ENCODE data around the gene SPIN1.

SPIN1 gene

DNA sequence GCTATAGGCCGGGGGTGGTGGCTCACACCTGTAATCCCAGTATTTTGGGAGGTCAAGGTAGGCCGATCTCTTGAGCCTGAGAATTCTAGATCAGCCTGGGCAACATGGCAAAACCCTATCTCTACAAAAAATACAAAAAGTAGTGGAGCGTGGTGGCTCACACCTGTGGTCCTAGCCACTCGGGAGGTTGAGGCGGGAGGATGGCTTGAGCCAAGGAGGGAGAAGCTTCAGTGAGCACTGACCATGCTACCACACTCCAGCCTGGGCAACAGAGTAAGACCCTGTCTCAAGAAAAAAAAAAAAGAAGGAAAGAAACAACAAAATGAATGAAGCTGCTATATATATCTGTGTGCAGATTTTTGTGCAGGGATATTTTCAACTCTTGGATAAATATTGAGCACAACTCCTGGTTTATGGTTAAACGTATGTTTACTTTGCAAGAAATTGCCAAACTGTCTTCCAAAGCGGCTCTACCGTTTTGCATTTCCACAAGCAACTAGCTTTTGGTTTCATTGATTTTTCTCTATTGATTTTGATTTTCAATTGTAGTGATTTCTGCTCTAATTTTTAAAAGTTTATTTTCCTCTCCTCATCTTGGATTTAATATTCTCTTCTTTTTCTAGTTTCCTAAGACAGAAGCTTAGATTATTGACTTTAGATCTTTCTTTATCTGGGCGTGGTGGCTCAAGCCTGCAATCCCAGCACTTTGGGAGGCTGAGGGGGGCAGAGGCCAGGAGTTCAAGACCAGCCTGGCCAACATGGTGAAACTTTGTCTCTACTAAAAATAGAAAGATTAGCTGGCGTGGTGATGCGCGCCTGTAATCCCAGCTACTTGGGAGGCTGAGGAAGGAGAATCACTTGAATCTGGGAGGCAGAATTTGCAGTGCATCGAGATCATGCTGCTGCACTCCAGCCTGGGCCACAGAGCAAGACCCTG, 49.2 kb downstream of the SPIN1 start:
- DNase-seq: no peak

DNA sequence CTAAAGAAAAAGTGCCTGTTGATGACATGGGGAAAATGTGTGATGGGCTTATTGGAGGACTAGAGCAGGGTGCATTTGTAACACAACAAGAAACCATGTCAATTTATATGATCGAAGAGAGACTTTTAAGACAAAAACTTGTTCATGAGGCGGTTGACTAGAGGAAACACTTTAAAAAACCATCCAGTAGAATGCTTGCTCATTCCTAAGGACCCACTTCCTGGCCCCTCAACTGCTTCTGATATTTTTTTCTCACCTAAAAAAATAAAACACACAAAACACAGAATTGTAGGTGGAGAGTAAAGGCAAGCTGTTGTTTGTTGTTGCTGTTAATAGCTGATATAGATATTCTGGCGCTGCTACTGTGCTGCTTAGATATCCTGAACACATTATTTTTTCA, 50.6 kb downstream of the SPIN1 start:
- DNase-seq: no peak

DNA sequence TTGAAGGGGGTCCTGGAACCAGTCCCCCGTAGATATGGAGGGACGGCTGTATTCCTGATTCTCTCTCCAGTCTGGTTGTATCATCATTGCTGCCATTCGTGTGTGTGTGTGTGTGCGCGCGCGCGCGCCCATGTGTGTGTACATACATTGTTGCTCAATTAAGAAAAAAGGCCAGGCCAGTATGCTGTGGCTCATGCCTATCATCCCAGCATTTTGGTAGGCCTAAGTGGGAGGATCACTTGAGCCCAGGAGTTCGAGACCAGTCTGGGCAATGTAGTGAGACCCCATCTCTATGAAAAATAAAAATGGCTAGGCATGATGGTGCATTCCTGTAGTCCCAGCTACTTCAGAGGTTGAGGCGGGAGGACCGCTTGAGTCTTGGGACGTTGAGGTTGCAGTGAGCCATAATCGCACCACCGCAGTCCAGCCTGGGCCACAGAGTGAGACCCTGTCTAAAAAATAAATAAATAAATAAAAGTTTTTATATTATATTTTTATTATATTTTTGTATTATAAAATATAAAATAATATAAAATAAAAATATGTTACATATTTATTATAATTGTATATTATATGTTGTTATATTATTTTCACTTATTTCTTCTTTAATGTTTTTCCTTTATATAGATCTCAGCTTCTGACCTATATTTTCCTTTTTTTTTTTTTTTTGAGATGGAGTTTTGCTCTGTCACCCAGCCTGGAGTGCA, 53.2 kb downstream of the SPIN1 start:
- DNase-seq: no peak

DNA sequence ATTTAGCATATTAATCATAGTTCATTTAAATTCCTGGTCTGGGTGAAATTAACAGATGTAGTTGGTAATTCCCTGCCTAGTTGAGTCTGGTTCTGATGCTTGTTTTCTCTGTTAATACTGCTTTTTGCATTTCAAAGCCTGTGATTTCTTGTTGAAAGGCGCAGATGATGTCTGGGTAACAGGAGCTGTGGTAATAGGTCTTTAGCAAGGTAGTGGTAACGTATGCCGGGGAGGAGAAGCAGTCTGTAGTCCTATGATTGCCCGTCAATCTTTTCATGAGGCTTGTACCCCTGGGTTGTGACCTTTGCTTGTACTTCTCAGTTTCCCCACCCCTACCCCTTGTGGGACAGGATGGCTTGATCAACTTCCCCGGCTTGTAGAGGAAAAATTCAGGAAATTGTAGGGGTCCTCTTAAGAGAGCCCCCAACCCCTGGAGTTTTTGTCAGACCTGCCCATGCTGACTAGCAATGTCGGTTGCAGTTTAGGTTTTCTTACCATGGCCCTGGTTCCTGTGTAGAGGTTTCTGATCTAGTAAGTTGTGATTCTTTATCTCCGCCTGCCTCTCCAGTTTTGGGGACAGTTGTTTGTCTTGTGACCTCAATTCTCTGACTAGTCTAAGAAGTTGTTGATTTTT, 55.4 kb downstream of the SPIN1 start:
- no peak for DNase-seq

DNA sequence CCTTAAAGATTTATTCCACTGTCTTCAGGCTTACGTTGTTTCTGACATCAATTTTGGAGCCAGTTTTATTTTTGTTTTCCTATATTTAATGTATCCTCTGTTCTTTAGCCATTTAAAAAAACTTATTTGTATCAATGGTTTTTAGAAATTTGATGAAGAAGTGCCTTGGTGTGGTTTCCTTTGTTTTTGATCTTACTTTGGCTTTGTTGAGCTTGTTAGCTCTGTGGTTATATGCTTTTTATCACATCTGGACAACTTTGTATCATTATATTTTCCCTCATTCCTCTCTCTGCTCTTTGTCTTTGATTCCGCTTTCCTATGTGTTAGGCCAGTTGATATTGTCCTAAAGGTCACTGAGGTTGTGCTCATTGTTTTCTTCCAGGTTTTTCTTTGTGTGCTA, 58.5 kb downstream of the SPIN1 start:
- no peak for DNase-seq

DNA sequence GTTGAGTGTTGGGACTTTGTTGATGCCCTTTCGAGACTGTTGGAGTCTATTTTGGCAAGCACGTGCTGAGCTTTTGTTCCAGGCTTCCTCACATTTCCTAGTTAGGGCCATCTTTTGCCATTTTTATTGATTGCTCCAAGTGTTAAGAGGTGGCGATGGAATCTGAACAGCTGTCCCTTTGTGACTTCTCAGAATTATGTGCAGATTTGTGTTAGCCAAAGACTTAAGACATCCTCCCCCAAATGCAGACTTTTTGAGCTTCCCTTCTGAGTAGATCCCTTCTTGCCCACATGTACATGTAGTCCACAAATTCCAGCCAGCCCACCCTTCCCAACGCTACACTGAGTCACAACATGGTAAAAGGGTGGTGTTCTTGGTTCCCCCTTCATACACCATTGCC, 59.2 kb downstream of the SPIN1 start:
- no peak for DNase-seq

DNA sequence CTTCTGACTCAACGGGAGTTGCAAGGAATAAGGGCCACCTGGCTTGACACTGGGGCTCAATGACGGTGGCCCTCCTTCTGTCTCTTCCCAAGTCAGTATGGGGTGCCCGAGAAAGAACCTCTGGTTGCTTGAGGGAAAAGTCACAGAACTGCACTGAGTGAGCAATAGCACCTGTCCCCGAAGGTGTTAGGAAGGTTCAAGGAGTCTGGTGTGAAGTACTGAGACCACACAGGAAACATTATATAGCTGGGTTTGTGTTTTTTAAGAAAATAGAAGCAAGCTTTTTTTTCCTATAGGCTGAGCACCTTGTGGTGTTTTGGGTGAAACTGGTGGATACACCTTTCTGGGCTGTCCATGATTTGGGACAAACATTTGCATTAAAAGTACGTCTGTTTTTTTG, 62.9 kb downstream of the SPIN1 start:
- no peak for DNase-seq

DNA sequence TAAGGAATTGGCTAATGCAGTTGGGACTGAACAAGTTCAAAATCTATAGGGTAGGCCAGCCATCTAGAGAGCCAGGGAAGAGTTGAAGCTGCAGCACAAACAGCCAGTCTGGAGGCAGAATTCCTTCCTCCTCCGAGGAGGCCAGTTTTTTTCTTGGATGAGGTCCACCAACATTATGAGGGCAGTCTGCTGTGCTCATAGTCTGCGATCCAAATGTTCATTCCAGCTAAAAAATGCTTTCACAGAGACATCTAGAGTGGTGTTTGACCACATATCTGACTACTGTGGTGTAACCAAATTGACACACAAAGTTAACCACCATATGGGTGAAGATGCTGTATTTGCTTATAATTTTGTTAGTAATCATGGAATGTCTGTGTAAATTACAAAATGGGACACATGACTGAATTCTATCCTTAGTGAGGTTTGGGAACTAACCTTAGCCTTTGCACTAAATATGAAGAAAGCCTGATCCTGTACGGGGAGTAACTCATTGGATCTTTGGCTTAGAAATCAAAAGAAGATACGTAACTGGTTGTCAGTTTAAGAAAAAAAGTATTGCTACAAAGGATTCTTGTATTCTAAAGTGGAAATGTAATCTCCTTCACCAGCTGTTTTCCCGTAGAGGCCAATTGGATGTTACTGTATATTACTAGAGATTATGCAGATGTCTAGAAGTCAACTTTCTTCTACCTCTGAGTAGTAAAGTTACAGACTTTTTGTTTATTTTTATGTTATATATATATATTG, 70.6 kb downstream of the SPIN1 start:
- no peak for DNase-seq

DNA sequence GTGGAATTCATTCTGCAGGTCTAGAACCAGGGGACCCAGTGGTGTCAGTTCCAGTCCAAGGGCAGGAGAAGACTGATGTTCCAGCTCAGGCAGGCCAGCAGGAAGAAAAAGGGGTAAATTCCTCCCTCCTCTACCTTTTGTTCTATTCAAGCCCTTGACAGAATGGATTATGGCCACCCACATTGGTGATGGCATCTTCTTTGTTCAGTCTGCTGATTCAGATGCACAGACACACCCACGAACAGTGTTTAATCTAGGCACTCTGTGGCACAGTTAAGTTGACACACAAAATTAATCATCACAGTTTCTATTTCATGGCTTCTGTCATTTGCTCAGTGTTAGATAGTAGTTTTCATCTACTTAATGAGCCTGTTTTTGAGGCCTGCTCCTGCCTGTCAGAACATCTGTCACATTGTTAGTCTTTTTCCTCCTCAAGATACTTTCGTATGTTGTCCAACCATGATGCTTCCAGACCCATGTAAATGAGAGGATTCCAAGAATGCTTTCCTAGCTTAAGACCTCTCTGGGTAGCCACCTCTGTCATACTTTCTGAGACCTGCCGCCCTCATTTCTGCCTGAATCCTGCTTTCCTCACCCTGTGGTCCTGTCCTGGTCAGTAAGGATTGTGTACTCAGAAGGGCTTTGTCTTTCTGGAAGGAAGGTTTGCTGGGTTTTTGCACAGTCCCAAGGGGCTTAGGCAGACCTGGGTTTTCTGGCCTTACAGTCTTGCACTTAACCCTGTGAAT, 72.5 kb downstream of the SPIN1 start:
- no peak for DNase-seq

DNA sequence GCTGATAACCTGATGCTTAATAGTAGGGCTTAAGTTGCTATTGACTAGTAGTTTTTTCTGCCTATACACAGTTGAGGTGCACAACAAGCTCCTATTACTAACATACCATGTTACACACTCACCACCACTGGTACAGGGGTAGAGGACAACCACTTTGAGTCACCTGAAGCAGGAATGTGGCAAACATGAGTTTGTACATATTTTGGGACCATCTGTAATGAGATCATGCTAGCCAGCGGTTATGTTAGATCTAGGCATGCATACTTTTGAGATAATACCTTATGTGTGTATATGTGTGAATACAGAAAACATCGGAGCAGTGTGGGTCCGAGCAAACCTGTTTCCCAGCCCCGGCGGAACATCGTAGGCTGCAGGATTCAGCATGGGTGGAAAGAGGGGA, 73.9 kb downstream of the SPIN1 start:
- DNase-seq: no peak

DNA sequence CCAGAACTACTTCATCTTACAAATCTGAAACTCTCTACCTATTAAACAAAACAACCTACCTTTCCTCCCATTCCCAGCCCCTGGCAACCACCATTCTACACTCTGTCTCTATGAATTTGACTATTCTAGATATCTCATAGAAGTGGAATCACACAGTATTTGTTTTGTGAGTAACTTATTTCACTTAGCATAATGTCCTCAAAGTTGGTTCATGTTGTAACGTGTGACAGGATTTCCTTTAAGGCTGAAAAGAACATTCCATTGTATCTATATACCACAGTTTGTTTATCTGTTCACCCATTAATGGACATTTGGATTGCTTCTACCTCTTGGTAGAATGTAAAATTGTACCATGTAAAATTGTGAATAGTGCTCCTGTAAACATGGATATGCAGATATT, 76.6 kb downstream of the SPIN1 start:
- no peak for DNase-seq

DNA sequence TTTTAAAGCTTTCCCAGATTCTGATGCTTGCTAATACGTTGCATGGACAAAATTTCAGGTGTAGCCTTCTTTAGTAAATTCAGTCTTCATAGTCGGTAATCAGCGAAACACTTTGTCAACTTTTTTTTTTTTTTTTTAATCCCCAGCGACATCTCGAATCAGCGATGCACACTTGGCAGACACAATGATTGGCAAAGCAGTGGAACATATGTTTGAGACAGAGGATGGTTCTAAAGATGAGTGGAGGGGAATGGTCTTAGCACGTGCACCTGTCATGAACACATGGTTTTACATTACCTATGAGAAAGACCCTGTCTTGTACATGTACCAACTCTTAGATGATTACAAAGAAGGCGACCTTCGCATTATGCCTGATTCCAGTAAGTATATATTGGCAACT, 80.0 kb downstream of the SPIN1 start:
- DNase-seq: no peak

DNA sequence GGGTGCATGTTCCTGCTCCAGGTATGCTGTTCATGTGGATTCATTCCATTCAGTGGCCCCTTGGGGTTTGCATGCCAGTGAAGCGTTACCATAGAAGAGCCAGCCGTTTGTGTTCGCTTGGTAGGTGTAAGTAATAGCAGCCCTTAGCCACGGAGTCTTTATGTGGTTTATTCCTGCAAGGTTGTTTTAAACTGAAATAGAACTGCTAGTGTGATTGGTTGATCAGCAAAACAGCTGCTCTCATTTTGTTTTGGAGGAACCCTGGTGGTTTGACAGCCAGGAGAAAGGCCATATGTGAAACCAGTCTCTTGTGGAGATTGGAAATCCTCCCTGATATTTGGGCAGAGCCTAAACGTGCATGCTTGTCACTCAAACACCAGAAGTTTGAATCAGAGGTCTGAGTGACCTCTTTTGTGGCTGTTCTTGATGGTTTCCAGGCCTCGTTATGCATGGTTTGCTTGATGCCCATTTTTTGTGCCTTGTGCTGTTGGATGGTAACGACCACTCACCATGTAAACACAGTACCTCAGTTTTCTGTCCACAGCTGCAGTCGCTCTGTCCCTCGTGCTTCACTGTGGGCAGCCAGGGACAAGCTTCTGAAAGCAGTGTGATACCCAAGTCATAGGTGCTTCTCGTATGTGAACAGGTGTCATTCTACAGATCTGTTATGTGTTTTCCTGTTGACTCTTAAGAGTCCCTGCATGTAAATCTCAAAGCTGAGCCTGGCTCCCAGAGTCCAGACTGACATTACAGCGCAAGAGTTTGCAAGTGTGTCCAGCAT, 88.4 kb downstream of the SPIN1 start:
- DNase-seq: no peak

DNA sequence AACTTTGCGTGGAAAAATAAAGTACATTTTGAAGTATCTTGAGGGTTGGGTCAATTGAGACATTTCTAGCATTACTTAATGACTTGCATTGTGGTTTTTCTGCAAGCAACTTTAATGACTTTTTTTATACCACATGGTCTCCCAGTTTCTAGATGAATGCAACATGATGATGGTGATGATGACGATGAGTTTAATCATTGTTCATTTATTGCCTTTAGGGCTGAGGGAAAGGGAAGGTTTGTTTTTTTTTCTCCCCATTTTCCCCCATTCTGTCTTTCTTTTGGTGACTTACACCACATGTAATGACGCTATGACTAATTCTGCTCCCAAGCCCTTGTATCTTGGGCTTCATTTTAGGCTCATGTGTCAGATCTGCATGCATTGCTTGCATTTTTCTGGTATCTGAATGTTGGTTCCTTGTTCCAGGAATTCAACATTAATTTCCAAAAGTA, 89.1 kb downstream of the SPIN1 start:
- DNase-seq: no peak

DNA sequence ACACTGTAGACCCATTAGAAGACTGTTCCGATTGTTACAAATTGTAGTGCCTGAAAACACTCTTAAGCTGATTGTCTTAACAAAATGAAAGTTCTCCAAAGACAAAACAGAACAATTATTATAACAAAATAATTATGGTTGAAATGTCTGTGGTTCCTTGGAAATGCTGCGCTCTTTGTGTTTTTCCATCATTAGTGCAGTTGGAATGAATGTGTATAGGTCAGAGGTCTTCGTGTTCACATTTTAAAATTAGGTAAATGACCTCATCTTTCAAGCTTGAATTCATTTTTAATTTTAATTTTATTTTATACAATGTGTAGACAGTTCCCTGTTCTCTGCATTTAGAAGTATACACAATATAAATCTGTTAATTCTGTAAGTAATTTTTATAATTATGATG, 90.0 kb downstream of the SPIN1 start:
- no peak for DNase-seq

DNA sequence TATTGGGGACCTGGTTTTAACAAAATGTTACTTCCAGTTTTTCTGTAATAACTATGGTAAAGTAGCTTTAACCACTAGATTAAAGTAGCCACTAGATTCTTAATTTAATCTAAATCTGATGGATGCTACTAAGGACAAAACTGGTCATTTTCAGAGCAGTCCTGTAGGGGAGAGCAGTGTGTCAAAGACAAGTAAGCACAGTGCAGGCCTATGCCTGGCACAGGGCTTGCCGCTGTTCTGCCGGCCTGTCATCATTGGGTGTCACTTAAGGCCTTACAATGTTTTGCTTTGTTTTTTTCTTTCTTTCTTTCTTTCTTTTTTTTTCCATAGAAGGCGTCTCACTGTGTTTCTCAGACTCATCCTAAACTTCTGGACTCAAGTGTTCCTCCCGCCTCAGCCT, 93.7 kb downstream of the SPIN1 start:
- DNase-seq: no peak

DNA sequence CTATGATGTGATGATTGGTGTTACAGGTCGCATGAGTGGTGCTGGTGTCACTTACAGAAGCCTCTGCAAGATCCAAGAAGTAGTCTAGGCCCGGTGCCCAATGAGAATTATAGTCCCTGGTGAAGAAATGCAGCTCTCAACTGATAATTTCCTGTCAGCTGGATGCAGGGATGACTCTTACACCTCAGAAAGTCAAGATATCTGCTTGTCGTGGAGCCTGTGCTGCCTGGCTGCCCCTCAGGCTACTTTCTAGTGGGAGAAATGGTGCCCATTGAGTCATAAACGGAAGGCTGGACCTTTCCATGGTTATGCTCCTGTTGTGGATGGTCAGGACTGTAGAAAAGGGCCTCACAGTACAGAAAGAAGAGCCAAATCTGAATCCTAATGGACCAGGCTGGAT, 99.9 kb downstream of the SPIN1 start:
- no peak for DNase-seq

DNA sequence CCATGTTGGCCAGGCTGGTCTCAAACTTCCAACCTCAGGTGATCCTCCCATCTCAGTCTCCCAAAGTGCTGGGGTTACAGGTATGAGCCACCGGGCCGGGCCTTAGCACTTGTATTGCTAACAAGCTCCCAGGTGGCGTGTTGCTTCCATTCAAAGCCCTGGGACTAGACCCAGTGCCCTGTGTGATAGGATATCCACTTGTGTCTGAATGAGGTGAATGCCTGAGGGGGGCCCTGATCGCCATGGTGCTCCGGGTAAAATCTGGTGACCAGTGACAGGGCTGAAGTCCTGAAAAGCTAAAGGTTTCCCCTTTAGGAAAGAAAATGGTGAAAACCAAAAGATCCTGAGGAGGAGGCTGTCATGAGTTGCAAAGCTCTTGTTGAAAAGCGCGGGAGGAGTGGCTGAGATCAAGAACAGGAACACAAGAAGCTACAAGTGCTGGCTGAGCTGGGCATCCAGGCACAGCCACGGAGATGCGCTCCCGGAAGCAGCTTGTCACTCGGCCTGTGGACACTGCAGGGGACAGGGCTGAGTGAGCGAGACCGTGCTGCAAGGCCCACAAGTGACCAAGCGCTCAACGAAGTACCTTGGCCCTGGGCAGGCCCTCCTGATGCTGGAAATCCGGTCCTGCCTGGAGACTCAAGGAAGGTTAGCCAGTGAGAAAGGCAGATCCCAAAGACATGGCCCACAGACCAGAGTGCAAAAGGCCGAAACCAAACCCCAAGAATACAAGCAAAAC, 106.9 kb downstream of the SPIN1 start:
- DNase-seq: no peak

DNA sequence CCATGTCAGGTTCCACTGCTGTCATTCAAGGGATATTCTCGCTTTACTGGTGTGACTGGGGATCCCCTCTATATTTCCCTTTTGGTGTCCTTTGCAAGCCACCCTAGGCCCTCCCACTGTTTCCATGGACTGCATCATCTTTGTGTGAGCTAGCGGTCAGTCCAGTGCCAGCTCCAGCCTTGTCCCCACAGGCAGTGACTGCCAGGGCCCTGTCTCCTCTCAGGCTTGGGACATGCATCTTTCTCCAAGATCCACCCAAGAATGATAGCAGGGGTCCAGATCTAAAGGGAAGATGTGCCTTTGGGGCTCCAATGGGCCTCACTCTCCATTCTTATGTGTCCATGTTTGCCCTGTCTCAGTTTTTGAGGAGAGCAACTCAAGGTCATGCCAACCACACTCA, 109.0 kb downstream of the SPIN1 start:
- DNase-seq: no peak

DNA sequence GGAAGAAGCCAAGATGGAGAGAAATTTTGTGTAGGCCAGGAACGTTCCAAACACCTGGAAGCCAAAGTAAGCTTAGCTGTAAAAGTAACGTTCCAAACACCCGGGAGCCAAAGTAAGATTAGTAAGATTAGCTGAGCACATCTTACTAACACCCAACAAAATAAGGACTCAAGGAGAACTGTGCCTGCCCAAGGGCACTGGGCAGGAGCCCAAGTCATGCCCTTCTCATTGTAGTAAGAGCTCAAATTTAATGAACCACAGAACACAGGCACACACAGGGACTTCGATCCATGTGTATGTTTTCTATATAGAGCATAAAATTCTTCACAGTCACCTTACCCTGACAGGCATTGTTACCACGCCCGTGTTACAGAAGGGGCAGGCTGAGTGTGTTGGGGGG, 110.6 kb downstream of the SPIN1 start:
- DNase-seq: no peak

DNA sequence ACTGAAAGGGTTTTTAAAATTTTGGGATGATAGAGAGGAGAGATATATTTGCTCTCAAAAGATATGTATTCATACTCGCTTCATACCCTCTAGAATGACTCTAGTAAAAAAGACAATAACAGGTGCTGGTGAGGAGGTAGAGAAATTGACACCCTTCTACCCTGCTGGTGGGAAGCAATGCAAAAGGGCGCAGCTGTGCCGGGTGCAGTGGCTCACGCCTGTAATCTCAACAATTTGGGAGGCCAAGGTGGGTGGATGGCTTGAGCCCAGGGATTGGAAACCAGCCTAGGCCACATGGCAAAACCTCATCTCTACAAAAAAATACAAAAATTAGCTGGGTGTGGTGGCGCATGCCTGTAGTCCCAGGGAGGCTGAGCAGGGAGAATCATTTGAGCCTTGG, 112.8 kb downstream of the SPIN1 start:
- DNase-seq: no peak
